ENCODE measurements around the gene ARHGEF3.

The ARHGEF3 gene

DNA sequence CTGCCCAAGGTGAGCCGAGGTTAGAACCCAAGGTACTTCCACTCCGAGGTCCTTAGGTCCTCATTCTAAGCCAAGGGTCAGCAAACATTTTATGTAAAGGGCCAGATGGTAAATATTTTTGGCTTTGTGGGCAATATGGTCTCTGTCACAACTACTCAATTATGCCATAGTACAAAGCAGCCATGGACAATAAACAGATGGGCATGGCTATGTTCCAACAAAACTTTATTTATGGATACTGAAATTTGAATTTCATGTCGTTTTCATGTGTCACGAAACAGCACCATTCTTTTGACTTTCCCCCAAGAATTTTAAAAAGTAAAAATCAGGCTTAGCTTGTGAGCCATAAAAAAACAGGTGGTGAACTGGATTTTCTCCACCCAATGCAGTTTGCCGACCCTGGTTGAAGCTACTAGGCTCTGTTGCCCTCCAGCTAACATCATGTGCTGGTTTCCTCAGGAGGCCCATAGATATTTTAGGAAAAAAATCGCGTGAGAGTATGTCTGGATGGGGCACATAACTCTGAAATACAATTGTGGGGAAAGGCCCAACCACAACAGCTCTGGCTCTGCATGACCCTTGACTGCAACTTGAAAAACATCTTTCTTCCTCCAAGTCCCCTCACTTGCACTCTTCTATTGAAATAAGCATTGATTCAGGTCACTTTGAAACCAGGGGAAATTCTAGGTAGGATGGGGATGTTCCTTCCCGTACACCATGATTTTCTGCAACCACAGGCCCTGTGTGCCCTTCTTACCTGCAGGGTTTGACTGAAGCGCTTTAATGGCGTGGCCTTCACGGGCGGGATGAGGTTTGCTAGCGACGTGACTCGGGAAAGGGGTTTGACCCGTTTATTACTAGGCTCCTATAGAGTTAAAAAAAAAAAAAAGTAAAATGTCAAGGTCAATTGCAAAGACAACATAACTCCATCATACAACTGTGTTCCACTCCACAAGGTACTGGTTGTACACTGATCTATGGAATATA, 28.5 kb downstream of the ARHGEF3 start:
- Histone ChIP-seq H3K27me3 (replicated peaks; ENCODE audit: insufficient read depth, low read length) (no peaks in the 10 kb centered on the region), H3K9me2 (replicated peaks; ENCODE audit: insufficient read depth, low read length) (no peaks in the 10 kb centered on the region), H3K4me3 (ENCODE audit: low read length) (no peak overlapping the region), H3F3A (ENCODE audit: insufficient read depth, low read length) (no peaks in the 10 kb centered on the region), H3K9ac (ENCODE audit: low read length) (no peak overlapping the region), H2AFZ (ENCODE audit: low read length) (no peak overlapping the region), H3K4me2 (ENCODE audit: low read depth, low read length) (no peak overlapping the region), H3K36me3 (replicated peaks; ENCODE audit: insufficient read depth, low read length) (no peaks in the 10 kb centered on the region), H3K9me3 (replicated peaks; ENCODE audit: insufficient read depth, low read length) (no peaks in the 10 kb centered on the region), H3K4me1 (ENCODE audit: low read length) (no peaks in the 10 kb centered on the region), H3K79me2 (ENCODE audit: low read length) (no peaks in the 10 kb centered on the region; the same call in 1 of the 2 replicates), H4K20me1 (ENCODE audit: insufficient read depth, low read length) (no peaks in the 10 kb centered on the region), H3K27ac (ENCODE audit: low read length) (no peak overlapping the region)
- DNase-seq = no peak
- TF ChIP-seq EZH2 (optimal IDR thresholded peaks at IDR 0.05; ENCODE audit: low read depth, low read length) (no peak), EZH2phosphoT487 (IDR thresholded peaks at IDR 0.05; ENCODE audit: low read length) (no peak)
- TF ChIP-seq, protein P1, sequence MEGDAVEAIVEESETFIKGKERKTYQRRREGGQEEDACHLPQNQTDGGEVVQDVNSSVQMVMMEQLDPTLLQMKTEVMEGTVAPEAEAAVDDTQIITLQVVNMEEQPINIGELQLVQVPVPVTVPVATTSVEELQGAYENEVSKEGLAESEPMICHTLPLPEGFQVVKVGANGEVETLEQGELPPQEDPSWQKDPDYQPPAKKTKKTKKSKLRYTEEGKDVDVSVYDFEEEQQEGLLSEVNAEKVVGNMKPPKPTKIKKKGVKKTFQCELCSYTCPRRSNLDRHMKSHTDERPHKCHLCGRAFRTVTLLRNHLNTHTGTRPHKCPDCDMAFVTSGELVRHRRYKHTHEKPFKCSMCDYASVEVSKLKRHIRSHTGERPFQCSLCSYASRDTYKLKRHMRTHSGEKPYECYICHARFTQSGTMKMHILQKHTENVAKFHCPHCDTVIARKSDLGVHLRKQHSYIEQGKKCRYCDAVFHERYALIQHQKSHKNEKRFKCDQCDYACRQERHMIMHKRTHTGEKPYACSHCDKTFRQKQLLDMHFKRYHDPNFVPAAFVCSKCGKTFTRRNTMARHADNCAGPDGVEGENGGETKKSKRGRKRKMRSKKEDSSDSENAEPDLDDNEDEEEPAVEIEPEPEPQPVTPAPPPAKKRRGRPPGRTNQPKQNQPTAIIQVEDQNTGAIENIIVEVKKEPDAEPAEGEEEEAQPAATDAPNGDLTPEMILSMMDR (IDR thresholded peaks at IDR 0.05; ENCODE audit: low read length) = no peak

DNA sequence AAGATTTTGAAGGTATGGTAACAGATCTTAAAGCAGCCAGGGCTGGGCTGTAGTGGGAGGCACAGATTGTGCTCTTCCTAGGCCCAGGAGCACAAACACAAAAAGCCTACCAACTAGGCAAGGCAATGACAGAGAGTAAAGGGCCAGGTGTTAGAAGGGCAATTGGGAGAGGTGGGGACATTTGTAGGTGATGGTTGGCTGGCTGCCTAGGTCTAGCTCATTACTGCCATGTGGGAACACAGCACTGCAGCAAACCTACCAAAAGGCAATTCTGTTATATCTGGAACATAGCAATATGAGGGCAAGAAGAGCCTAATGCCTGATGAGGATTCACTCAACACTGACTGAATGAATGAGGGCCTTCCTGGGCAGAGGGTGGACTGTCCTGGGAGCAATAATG, 30.4 kb downstream of the ARHGEF3 start:
- H3K9ac ChIP-seq (ENCODE audit: low read length) = no peak overlapping the region
- no peak for DNase-seq
- H3K9me2 ChIP-seq (replicated peaks; ENCODE audit: insufficient read depth, low read length) = no peaks in the 10 kb centered on the region
- no peaks in the 10 kb centered on the region for H3K36me3 ChIP-seq (replicated peaks; ENCODE audit: insufficient read depth, low read length)
- no peak overlapping the region for H2AFZ ChIP-seq (ENCODE audit: low read length)
- no peak overlapping the region for H3K27ac ChIP-seq (ENCODE audit: low read length)
- H4K20me1 ChIP-seq (ENCODE audit: insufficient read depth, low read length) = no peaks in the 10 kb centered on the region
- H3K9me3 ChIP-seq (replicated peaks; ENCODE audit: insufficient read depth, low read length) = no peaks in the 10 kb centered on the region
- H3K4me1 ChIP-seq (ENCODE audit: low read length) = no peaks in the 10 kb centered on the region
- no peaks in the 10 kb centered on the region for H3F3A ChIP-seq (ENCODE audit: insufficient read depth, low read length)
- no peak overlapping the region for H3K4me2 ChIP-seq (ENCODE audit: low read depth, low read length)
- H3K27me3 ChIP-seq (replicated peaks; ENCODE audit: insufficient read depth, low read length) = no peaks in the 10 kb centered on the region
- TF ChIP-seq EZH2phosphoT487 (IDR thresholded peaks at IDR 0.05; ENCODE audit: low read length) (no peak), EZH2 (optimal IDR thresholded peaks at IDR 0.05; ENCODE audit: low read depth, low read length) (no peak)
- TF ChIP-seq, protein P1 (IDR thresholded peaks at IDR 0.05; ENCODE audit: low read length) = no peak
- H3K79me2 ChIP-seq (ENCODE audit: low read length) = no peaks in the 10 kb centered on the region
- H3K4me3 ChIP-seq (ENCODE audit: low read length) = no peak overlapping the region

DNA sequence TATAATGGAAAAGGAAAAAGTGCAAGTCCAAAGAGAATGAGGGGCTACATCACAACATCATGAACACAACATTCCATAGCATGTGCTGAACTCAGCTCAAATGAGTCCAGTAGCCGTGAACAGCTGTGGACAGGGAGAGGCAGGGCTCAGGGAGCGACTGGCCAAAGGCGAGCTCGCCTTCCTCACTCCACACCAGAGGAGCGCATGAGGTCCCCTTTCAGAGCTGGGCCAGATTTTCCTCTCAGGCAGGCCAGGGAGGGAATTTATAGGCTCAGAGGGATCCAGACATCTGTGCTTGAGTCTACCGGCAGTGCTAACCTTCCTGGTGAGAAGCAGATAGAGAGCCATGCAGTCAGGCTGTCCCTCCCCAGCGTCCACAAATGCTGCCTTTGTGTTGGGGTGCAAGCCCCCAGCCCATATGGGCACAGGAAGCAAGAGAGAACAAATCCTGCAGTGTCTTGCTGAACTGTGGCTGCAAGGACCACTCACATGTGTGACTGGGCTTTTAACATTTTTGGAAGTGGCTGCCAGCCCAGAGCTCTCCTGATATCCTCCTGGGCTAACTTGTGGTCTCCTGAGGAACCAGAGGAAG, 32.5 kb downstream of the ARHGEF3 start:
- no peaks in the 10 kb centered on the region for H4K20me1 ChIP-seq (ENCODE audit: insufficient read depth, low read length)
- no peak overlapping the region for H3K27ac ChIP-seq (ENCODE audit: low read length)
- H3F3A ChIP-seq (ENCODE audit: insufficient read depth, low read length) = no peaks in the 10 kb centered on the region
- DNase-seq = no peak
- no peak overlapping the region for H3K9ac ChIP-seq (ENCODE audit: low read length)
- H3K9me2 ChIP-seq (replicated peaks; ENCODE audit: insufficient read depth, low read length) = no peaks in the 10 kb centered on the region
- no peaks in the 10 kb centered on the region for H3K36me3 ChIP-seq (replicated peaks; ENCODE audit: insufficient read depth, low read length)
- H3K4me2 ChIP-seq (ENCODE audit: low read depth, low read length) = no peak overlapping the region
- no peaks in the 10 kb centered on the region for H3K79me2 ChIP-seq (ENCODE audit: low read length)
- no peaks in the 10 kb centered on the region for H3K4me1 ChIP-seq (ENCODE audit: low read length)
- H3K27me3 ChIP-seq (replicated peaks; ENCODE audit: insufficient read depth, low read length) = no peaks in the 10 kb centered on the region
- H2AFZ ChIP-seq (ENCODE audit: low read length) = no peak overlapping the region
- no peak overlapping the region for H3K4me3 ChIP-seq (ENCODE audit: low read length)
- TF ChIP-seq, protein P1 (IDR thresholded peaks at IDR 0.05; ENCODE audit: low read length) = no peak
- TF ChIP-seq EZH2phosphoT487 (IDR thresholded peaks at IDR 0.05; ENCODE audit: low read length) (no peak), EZH2 (optimal IDR thresholded peaks at IDR 0.05; ENCODE audit: low read depth, low read length) (no peak)
- H3K9me3 ChIP-seq (replicated peaks; ENCODE audit: insufficient read depth, low read length) = no peaks in the 10 kb centered on the region

Data from MM.1S (cell line).